ENCODE measurements around the gene STT3A.

Gene STT3A

GRCh38 chr11:125671561-125671960, 78.9 kb downstream of the STT3A start:
- no peak for DNase-seq (ENCODE audit: low read depth)

More at GRCh38 chr11:125671561-125671960, 78.9 kb downstream of the STT3A start:
- H3K4me3 ChIP-seq (ENCODE audit: low read length) = no peak overlapping the region
- no peak for TF ChIP-seq CTCF (IDR thresholded peaks at IDR 0.05; ENCODE audit: insufficient read depth, low read depth, low read length, missing control alignments)
